SK-N-SH (cell line): Measurements from ENCODE around the gene TMCO4.

Source experiments
- FOXM1 ChIP-seq: IDR thresholded peaks from 2 replicates; pipeline ENCODE4 v1.4.0; 2012; ENCODE audit warnings: low read depth, mild to moderate bottlenecking
- GABPA ChIP-seq: IDR thresholded peaks from 2 replicates; pipeline ENCODE4 v1.4.0; 2012; ENCODE audit warnings: low read depth, mild to moderate bottlenecking
- JUND ChIP-seq: IDR thresholded peaks from 2 replicates; pipeline ENCODE4 v1.4.0; 2012
- PBX3 ChIP-seq: IDR thresholded peaks from 2 replicates; pipeline ENCODE4; 2012
- RAD21 ChIP-seq: IDR thresholded peaks from 2 replicates; pipeline ENCODE4 v1.6.1; 2012; ENCODE audit warnings: mild to moderate bottlenecking, low read length
- RFX5 ChIP-seq: IDR thresholded peaks from 2 replicates; pipeline ENCODE4 v1.6.1; 2012; ENCODE audit warnings: mild to moderate bottlenecking, improper control_type of control experiment, low read length
- RXRA ChIP-seq: IDR thresholded peaks from 2 replicates; pipeline ENCODE4 v1.4.0; 2012; ENCODE audit warnings: low read depth, mild to moderate bottlenecking, borderline replicate concordance
- SMC3 ChIP-seq: IDR thresholded peaks from 2 replicates; pipeline ENCODE4 v1.6.1; 2012; ENCODE audit warnings: low read depth, low read length, improper control_type of control experiment
- TEAD4 ChIP-seq: IDR thresholded peaks from 2 replicates; pipeline ENCODE4 v1.4.0; 2012; ENCODE audit warnings: mild to moderate bottlenecking, borderline replicate concordance; ENCODE audit not compliant: insufficient read depth
- YY1 ChIP-seq: IDR thresholded peaks from 2 replicates; pipeline ENCODE4 v1.4.0; 2012; ENCODE audit warnings: low read depth, mild to moderate bottlenecking
- TF ChIP-seq, protein P1 (sequence below): fragments of 200-600 bp; sonication (generic); IDR thresholded peaks from 2 replicates; pipeline ENCODE4 v1.6.1; 2017; ENCODE audit warnings: antibody characterized with exemption, mild to moderate bottlenecking, moderate library complexity
- TF ChIP-seq, protein P2 (sequence below): IDR thresholded peaks from 2 replicates; pipeline ENCODE4 v1.4.0; 2012; ENCODE audit warnings: low read depth, borderline replicate concordance

- TF ChIP-seq RXRA (no peak), PBX3 (no peak), YY1 (no peak), GABPA (no peak), JUND (no peak), SMC3 (no peak), FOXM1 (no peak), RFX5 (no peak), TEAD4 (no peak), RAD21 (no peak)
- TF ChIP-seq, protein P1, sequence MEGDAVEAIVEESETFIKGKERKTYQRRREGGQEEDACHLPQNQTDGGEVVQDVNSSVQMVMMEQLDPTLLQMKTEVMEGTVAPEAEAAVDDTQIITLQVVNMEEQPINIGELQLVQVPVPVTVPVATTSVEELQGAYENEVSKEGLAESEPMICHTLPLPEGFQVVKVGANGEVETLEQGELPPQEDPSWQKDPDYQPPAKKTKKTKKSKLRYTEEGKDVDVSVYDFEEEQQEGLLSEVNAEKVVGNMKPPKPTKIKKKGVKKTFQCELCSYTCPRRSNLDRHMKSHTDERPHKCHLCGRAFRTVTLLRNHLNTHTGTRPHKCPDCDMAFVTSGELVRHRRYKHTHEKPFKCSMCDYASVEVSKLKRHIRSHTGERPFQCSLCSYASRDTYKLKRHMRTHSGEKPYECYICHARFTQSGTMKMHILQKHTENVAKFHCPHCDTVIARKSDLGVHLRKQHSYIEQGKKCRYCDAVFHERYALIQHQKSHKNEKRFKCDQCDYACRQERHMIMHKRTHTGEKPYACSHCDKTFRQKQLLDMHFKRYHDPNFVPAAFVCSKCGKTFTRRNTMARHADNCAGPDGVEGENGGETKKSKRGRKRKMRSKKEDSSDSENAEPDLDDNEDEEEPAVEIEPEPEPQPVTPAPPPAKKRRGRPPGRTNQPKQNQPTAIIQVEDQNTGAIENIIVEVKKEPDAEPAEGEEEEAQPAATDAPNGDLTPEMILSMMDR = no peak
- TF ChIP-seq, protein P2, sequence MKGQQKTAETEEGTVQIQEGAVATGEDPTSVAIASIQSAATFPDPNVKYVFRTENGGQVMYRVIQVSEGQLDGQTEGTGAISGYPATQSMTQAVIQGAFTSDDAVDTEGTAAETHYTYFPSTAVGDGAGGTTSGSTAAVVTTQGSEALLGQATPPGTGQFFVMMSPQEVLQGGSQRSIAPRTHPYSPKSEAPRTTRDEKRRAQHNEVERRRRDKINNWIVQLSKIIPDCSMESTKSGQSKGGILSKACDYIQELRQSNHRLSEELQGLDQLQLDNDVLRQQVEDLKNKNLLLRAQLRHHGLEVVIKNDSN = no peak
Measured at GRCh38 chr1:19744886-19745285, 54.8 kb downstream of the TMCO4 start.
